ENCODE results near the gene EPB42. TPM values are rescaled to one million over a fixed set of nuclear protein-coding genes. Genes with fewer than 3 reads are reported as not detected.

Gene EPB42
- total RNA-seq, 1 donor from 2014 or later = not detected

- H3K9me3 Mint-ChIP-seq = peaks cover 4% of the 10 kb centered on the region
- ATAC-seq (ENCODE audit: low read depth) (no peak), DNase-seq (no peak)
- intact Hi-C loops (cut with micrococcal nuclease) = no loop called here
- H3K4me1 Mint-ChIP-seq = no peaks in the 10 kb centered on the region
- peaks cover 6% of the 10 kb centered on the region for H3K27me3 Mint-ChIP-seq
- no peak for TF ChIP-seq CTCF (IDR thresholded peaks at IDR 0.05)
- ChIA-PET CTCF (interaction anchor here (3.6 kb wide), 1 partner anchor 9 kb away, joined by 14 read pairs; no protein-coding TSS in a partner anchor), POLR2A (no interaction called here)
- H3K36me3 Mint-ChIP-seq (ENCODE audit: low read depth) = no peaks in the 10 kb centered on the region
- no peak overlapping the region for H3K27ac Mint-ChIP-seq
- no peak overlapping the region for H3K4me3 Mint-ChIP-seq
Measured at GRCh38 chr15:43215961-43216360, 4.9 kb downstream of the EPB42 start.

- POLR2A ChIA-PET = no interaction called here
- no peak for DNase-seq
Measured at GRCh38 chr15:43214592-43215295, 6.1 kb downstream of the EPB42 start.

GRCh38 chr15:43214169-43214568 is 6.6 kb downstream of the EPB42 start:
- CTCF ChIA-PET = interaction anchor here (0.9 to 3.6 kb wide), 2 partner anchors 11 to 71 kb away, joined by 4 to 14 read pairs; no protein-coding TSS in a partner anchor
- TF ChIP-seq CTCF (IDR thresholded peaks at IDR 0.05) = no peak
- ATAC-seq (ENCODE audit: low read depth) = no peak
- Mint-ChIP-seq H3K4me3 (no peak overlapping the region), H3K4me1 (no peaks in the 10 kb centered on the region), H3K9me3 (peaks cover 4% of the 10 kb centered on the region), H3K27ac (no peak overlapping the region), H3K27me3 (peaks cover 12% of the 10 kb centered on the region), H3K36me3 (ENCODE audit: low read depth) (no peaks in the 10 kb centered on the region)
- POLR2A ChIA-PET = no interaction called here
- no peak for DNase-seq
- intact Hi-C loops (cut with micrococcal nuclease) = no loop called here

More at GRCh38 chr15:43214592-43215295, 6.1 kb downstream of the EPB42 start:
- no peaks in the 10 kb centered on the region for H3K4me1 Mint-ChIP-seq
- intact Hi-C loops (cut with micrococcal nuclease) = no loop called here
- peaks cover 6% of the 10 kb centered on the region for H3K27me3 Mint-ChIP-seq
- H3K9me3 Mint-ChIP-seq = peaks cover 4% of the 10 kb centered on the region
- TF ChIP-seq CTCF (IDR thresholded peaks at IDR 0.05) = no peak
- H3K27ac Mint-ChIP-seq = no peak overlapping the region
- no peak for ATAC-seq (ENCODE audit: low read depth)
- H3K4me3 Mint-ChIP-seq = no peak overlapping the region
- H3K36me3 Mint-ChIP-seq (ENCODE audit: low read depth) = no peaks in the 10 kb centered on the region
- CTCF ChIA-PET = interaction anchor here (0.9 to 3.6 kb wide), 2 partner anchors 11 to 71 kb away, joined by 4 to 14 read pairs; no protein-coding TSS in a partner anchor

GRCh38 chr15:43213466-43213865 is 7.4 kb downstream of the EPB42 start:
- no peaks in the 10 kb centered on the region for H3K36me3 Mint-ChIP-seq (ENCODE audit: low read depth)
- no peaks in the 10 kb centered on the region for H3K4me1 Mint-ChIP-seq
- POLR2A ChIA-PET = interaction anchor here (0.5 kb wide), 1 partner anchor 26 kb away, joined by 4 read pairs; no protein-coding TSS in a partner anchor
- CTCF ChIA-PET = interaction anchor here (1.4 to 3.6 kb wide), 2 partner anchors 10 to 12 kb away, joined by 3 to 14 read pairs; no protein-coding TSS in a partner anchor
- no peak for TF ChIP-seq CTCF (IDR thresholded peaks at IDR 0.05)
- H3K27me3 Mint-ChIP-seq = peaks cover 18% of the 10 kb centered on the region
- DNase-seq = no peak
- H3K27ac Mint-ChIP-seq = no peak overlapping the region
- ATAC-seq (ENCODE audit: low read depth) = no peak
- peaks cover 4% of the 10 kb centered on the region for H3K9me3 Mint-ChIP-seq
- intact Hi-C loops (cut with micrococcal nuclease) = no loop called here
- H3K4me3 Mint-ChIP-seq = no peak overlapping the region

DNA sequence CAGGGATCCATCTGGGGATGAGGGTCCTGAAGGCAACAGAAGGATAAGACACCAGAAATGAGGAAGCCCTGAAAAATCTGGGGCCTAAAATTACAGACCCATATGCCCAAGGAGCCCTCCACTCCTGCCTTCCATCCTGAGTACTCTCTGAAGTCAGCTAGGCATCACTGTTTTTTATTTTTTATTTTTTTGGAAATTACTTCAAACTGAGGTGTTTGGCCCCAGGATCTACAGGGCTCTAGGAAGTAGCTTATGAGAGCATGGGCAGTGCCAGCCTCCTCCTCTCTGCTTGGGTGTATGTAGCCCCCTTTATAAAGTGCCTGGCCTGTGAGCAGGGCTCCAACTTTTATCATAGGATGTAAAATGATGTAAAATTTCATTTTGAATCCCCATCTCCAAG is 7.9 kb downstream of the EPB42 start:
- TF ChIP-seq CTCF (IDR thresholded peaks at IDR 0.05) = no peak
- ChIA-PET CTCF (interaction anchor here (1.4 kb wide), 1 partner anchor 9 kb away, joined by 3 read pairs; no protein-coding TSS in a partner anchor), POLR2A (no interaction called here)
- Mint-ChIP-seq H3K9me3 (peaks cover 4% of the 10 kb centered on the region), H3K27ac (no peak overlapping the region), H3K4me3 (no peak overlapping the region), H3K27me3 (peaks cover 16% of the 10 kb centered on the region), H3K36me3 (ENCODE audit: low read depth) (no peaks in the 10 kb centered on the region), H3K4me1 (no peaks in the 10 kb centered on the region)
- ATAC-seq (ENCODE audit: low read depth) (no peak), DNase-seq (no peak)
- intact Hi-C loops (cut with micrococcal nuclease) = no loop called here
